Activated CD8-positive, alpha-beta memory T cell treated with anti-CD3 and anti-CD28 coated beads, Interleukin-2, amount 50 U/mL, for 48 hours (primary cell): ENCODE results near the gene LSP1.

Experiments
- DNase-seq: peaks from one replicate; pipeline ENCODE4 v3.0.0-alpha.2; 2020

Gene LSP1

DNA sequence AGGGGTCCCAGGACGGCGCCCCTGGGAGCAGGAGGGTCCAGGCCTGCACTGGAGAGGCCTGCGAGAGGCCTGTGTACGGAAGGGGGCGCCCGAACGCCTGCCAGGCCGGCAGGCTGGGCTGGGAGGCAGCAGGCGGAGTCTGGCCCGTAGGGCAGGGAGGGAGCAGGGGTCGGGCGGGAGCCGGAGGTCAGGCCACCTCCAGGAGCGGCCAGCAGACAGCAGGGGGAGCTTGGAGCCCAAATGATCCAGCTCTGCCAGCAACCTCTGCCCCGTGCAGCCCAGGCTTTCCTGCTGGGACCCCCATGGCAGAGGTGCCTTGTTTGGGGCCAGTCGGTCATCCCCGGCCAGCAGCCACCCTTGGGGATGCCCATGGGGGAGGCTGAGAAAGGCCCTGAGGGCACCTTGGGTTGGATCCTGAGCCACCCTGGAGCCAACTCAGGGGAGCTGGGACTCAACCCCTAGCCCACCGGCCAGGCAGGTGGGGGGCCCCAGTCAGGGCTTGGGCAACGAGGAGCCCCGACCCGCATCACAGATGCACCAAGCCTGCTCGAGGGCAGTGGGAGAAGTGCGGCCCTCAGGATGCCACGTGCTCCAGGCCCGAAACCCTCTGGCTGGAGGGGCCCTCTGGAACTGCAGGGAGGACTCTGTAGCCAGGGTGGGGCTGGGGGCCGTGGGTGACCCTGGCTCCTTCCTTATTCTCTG is 27.7 kb upstream of the LSP1 start:
- DNase-seq = peak; percentile 61

DNA sequence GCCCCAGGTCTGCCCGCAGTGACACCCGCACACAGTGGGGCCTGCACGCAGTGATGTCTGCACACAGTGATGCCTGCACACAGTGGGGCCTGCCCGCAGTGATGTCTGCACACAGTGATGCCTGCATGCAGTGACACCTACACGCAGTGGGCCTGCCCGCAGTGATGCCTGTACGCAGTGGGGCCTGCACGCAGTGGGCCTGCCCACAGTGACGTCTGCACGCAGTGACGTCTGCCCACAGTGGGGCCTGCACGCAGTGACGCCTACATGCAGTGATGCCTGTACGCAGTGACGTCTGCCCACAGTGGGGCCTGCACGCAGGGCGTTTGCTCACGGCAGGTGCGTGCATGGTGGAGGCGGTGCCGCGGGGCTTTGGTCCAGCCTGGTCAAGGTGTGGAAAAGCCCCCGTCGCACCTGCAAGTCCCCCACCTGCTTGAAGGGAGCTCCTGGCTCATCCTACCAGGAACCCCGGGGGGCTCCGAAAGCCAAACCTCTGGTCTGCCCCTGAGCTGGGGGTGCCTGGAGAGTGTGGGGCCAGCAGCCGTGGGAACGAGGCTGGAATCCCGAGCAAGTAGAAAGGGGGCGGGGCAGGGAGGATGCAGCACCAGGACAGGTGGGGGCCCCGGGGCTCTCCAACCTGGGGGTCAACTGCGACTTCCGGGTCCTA is 27.0 kb upstream of the LSP1 start:
- DNase-seq = no peak

DNA sequence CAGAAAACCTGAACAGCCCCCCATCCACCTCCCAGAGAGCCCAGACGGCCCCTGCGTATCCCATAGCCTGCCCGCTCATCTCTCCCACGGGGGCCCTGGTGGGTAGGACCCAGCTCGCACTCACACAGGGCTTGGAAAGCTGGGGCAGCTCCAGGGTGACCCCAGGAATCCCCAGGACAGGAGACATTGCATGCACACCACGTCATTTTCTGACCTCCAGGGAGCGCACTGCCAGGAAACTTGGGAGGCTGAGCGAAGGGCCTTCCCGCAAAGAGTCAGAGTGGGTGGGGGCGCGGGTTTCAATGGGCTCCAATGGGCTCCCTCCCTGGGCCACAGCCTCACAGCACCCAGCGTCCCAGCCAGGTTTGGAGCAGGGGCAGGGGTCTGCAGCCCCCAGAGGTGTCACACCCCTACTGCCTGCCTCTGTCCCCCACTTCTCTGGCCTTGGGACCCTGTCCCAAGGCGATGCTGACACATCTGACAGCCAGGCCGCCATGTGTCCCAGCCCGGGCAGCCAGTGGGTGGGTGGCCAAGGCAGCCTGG is 26.3 kb upstream of the LSP1 start:
- no peak for DNase-seq

DNA sequence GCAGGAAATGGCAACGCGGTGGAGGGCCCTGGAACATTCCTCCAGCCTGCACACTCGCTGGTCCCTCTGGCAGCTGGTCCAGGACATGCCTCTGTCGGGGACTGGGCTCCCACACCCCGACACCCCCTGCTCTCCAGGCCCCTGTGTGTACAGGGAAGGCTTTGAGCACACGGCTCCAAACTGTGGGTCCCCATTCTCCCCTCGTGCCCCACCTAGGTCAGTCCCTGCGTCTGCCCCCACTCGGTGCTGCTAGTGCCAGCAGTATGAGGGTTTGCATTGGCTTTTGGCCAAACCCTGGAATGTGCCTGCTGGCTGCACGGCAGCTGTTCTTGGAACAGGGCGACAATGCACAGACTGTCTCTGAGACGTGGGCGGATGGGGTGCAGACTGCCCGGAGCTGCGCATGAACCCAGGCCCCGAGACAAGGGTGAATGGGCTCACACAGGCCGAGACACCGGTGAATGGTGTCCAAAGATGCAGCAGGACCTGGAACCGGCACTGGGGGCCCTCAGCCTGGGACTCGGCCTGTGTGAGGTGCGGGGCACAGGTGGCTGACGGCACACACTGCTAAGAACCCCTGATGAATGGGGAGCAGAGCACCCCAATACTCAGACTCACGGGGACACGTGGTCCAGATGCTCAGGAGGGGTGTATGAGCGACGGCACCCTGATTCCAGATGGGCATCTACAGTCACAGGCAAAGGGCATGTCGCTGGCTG is 25.6 kb upstream of the LSP1 start:
- no peak for DNase-seq

DNA sequence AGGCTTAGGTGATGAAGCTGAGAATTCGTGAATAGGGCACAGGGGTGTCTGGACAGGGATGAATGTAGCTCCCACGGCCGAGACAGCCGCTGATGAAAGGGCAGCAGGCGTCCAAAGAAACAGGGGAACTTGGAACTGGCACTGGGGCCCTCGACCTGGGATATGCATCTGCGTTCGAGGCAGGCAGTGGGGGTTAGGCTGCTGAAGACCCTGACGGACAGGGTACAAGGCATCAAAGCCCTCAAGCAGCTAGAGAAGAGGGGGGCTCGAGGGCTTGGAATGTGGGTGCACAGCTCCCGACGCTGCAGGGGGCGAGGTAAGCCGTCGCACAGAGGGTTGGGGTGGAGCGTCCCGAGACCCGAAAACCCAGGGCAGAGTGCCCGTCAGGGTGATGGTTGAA is 25.0 kb upstream of the LSP1 start:
- DNase-seq = no peak

DNA sequence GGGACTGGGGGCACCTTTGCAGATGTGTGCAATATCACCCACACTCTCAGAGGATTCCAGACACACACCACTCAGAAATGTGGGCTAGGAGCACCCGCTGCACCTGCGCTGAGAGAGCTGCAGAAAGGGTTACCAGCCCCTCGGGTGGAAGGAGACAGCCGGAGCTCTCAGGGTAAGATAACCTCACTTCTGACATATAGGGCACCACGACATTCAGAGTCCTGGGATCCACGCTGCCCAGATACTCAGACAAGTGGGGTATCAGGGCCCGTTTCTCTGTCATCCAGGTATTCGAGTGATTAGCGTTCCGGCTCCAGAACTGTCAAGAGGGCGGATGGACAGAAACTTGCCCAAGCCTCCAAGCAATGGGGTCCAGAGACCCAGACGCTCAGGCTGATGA is 24.3 kb upstream of the LSP1 start:
- DNase-seq = no peak

DNA sequence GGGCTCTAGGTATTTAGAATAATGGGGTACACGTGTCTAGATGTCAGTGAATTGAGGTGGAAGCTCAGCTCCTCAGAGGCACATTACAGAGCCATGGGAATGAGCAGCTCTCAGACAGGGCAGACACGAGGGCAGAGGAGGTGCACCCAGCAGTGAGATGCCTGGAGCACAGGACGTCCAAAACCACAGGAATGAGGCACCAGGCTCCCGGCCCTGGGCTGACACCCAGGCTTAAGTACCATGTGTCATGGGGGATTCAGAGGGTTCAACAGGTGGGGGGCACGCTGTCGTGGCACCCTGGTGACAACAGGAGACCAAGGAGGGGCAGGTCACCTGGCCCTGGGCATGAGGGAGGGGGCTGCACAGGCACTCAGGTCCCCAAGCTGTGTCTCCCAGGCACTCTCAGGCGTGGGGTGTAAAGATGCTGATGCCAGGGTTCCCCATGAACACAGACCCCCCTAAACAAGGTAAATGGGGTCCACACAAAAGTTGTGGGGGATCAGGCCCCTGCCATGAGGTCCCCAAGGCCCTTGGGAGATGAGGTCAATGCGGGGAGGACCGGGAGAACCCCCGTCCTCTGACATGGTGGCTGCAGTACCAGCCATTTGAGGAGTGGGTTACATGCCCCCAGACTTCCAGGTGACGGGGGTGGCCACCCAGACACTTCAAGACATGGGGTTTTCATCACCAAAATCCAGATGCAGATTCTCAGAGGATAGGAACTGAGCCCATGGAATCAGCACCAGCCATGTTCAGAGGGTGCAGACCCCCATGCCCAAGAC is 23.7 kb upstream of the LSP1 start:
- no peak for DNase-seq

DNA sequence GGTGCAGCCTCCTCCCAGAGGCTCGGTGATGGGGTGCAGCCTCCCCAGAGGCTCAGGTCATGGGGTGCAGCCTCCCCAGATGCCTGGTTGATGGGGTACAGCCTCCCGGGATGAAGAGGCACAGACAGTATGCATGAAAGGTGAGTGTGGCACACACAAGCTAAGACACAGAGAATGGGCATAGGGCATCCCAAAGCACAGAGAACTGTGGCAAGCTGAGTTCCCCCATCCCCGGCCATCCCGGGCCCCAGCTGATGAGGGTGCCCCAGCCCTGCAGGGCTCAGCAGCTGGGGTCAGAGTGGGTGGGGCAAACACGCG is 22.9 kb upstream of the LSP1 start:
- no peak for DNase-seq

DNA sequence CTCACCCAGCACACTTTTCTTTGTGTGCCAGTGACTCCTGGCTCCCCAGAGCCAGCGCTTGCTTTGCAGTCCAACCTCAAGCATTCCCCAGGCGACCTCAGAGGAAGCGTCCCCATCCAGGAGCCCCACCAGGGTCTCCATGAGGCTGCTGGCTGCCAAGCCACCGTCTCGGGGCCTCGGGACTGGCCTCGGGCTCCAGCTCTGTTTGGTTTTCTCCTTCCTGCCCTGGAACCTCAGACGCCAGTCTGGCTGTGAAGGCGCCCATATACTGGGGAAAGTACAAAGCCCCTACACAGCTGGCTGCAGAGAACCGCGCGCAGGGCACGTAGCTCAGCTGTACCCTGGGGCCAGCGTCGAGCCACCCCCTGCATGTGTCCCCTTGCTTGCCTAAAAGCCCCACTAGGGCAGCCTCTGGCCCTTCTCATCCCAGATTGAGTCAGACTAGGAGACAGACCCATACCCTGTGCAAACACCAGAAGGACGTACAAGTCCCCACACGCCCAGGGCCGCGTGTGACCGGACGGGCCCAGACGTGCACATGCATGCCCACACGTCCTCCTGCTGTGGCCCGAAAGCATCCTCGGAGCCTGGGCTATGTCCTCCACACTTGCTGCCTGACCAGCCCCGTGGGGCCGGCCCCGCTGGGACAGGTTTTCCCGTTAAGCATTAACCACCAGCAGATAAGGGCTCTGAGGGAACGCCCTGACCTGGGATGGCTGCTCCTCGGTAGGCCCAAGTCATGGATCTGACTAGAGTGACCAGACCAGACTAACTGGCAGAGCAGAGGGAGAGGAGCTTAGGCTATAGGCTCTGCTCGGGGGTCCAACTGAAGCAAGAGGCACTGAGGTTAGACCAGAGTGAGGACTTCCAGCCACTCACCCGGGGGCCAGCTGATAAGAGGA is 22.3 kb upstream of the LSP1 start:
- peak; percentile 54 for DNase-seq

DNA sequence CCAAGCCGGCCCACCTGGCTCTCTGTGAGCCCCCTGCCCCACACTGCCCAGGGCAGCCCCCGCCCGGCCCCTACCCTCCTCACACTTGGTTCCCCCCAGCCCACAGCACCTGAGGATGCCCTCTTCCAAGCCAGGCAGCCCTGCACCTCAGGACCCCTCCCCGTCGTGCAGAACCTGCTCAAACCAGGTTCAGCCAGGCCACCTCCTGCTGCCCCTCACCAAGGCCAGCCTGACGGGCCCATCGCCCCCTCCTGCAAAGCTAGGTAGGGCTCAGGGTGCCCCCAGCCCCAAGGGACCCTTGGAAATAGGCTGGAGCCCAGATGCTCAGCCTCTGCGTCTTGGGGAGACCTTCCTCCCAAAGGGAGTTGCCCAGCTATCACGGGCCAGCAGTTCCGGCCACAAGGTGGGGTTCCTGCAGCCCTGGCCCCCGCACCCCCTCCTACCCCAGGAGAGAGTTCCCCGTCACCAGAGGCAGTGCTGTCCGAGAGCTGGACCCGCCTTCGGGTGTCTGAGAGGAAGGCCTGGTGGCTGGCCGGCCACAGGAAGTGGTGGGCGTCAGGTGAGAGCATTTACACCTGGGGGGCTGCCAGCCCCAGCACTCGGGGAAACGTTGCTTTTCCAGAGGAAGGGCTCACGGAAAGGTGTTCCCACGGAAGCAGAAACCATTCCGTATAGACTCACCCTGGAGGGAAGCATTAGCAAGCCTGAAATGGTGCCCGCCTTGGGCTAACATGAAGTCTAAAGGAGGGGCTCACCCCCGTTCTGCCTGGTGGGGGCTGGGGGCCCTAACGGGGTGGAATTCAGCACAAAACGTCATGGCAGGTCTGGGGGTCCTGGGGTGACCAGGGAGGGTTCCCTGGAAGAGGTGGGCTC is 21.3 kb upstream of the LSP1 start:
- no peak for DNase-seq

DNA sequence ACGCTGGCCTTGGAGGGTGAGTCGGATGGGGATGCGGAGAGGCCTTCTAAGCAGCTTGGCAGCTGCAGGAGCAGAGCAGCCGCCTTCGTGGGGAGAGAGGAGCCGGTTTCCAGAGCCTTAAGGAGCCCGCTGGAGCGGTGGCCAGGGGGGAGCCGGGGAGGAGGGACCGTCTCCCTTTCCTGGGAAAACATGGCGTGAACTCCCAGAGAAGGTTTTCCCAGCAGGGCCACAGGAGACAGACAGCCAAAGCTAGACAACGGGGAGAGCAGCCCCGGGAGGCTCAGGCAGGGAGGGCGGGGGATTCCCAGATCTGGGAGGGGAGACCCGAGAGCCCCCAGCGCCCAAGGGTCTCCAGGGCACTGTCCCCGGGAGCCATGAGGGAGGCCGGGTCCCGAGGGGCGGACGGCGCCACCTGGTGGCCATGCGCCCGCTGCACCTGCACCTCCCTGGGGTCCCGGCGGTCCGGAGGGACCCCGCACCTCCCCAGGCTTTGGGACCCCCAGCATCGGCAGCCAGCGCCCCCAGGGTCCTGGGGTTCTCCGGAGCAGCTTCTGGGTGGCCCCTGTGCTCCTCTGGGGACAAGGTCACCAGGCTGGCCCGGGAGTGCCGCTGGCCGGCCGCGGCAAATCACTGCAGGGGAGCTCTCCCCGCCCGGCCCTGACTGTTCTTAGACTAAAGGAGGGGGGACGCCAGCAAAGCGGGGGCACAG is 20.5 kb upstream of the LSP1 start:
- peak; percentile 94 for DNase-seq

DNA sequence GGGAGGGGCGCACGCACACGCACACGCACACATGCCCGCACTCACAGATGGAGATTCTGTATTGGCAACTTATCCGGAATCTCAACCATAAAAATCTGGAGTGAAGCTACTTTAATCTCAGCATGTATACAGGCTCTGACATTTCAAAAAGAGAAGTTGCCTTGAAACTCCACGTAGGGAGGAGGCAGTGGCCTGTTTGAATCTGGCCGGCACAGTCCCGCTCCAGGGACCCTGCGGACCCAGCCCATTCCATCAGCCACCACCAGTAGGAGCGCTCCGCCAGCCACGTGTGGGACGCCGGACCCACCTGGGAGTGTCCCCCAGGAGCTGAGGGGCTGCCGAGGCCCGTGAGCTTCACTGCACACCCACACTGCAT is 20.0 kb upstream of the LSP1 start:
- DNase-seq = no peak

DNA sequence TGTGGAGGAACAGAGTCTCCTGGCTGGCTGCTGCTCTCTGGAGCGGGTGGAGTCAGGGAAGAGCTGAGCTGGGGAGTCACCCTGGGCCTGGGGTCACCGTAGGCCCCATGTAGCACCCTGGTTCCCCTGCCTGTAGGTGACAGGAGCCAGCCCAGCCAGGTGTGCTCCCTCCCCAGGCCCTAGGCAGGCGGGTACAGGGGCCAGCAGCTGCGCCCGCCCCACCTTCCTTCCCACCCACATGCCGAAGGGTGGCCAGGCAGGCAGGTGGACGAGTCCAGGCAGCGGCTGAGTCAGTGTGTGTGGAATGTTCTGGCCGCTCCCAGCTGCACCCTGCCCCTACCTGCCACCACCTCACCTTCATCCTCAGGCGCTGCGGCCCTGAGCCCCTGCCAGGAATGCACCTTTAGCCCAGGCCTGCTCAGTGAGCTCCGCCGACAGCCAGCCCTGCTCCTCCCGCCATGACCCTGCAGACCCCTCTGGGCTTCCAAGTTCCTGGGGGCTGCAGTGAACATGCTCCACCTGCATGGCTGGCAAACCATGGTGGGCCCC is 18.7 kb upstream of the LSP1 start:
- DNase-seq = no peak

DNA sequence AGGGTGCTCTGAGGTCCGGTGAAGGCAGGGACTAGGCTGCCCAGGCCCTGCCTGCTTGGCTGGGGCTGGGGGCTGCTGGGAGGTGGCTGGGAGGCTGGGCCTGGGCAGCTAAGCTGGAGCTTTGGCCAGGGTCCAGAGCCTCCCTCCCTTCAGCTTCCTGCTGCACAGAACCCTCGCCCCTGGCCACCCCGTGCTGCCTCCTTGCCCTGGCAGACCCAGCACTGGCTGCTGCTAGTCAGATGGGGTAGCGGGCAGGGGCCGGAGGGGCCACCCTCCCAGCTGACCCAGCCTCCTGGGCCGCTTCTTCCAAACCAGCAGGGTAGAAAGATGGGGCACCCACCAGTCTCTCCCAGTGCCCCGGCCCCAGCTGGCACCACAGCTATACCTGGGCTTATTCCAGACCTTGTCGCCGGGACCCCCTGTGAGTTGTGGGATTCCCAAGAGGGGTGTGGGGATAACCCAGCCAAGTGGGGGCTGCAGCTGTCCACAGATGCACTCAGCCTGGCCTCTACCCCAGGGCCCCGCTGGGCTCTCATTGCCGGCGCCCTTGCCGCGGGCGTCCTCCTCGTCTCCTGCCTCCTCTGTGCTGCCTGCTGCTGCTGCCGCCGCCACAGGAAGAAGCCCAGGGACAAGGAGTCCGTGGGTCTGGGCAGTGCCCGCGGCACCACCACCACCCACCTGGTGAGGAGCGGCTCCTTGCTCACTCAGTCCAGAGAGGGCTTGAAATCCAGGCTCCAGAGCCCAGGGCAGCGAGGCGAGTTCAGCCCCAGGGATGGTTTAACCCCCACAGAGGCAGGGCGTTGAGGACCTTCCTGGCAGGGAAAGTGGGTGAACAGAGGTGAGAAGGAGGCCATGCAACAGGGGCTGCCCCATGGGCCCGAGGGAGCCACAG is 17.9 kb upstream of the LSP1 start, which contains the start of gene SYT8:
Gene SYT8 (plus strand): TSS at position 212 of the 892 bp plus-strand sequence. CDS start 116 bp downstream, at position 328.
- DNase-seq = no peak

DNA sequence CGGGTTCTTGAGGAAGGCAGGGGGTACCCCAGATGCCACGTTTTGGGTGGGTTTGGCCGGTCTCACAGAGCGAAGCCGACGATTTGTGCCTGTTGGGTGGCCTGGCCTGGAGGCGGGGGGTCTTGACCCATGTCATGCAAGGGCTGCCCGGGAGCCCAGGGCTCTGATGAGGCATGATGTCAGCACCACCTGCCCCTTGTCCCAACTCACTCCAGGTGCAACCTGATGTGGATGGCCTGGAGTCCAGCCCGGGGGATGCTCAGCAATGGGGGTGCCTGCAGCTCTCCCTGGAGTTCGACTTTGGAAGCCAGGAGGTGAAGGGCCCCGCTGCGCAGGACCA is 17.2 kb upstream of the LSP1 start:
- no peak for DNase-seq

DNA sequence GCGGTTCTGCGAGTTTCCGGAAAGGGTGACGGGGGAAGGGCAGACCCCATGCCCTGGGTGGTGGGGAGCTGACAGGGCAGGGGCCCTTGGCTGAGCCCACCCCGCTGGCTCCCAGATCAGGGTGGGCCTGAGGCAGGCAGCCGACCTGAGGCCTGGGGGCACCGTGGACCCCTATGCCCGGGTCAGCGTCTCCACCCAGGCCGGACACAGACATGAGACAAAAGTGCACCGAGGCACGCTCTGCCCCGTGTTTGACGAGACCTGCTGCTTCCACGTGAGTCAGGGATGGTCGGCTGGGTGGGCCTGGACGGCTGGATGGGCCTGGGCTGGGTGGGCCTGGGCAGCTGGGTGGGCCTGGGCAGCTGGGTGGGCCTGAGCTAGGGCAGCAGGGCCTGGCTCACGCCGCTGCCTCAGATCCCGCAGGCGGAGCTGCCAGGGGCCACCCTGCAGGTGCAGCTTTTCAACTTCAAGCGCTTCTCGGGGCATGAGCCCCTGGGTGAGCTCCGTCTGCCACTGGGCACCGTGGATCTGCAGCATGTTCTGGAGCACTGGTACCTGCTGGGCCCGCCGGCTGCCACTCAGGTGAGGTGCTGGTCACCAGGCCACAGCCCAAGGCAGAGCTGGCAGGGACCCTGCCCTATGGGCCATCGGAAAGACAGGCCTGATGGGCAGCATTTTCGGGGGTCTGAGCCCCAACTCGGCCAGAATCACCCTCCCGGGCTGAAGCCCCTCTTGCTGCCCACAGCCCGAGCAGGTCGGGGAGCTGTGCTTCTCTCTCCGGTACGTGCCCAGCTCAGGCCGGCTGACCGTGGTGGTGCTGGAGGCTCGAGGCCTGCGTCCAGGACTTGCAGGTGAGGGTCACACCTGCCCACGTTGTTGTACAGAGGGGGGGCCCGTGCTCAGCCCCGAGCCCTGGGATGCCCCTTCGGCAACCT is 16.6 kb upstream of the LSP1 start:
- DNase-seq = no peak

DNA sequence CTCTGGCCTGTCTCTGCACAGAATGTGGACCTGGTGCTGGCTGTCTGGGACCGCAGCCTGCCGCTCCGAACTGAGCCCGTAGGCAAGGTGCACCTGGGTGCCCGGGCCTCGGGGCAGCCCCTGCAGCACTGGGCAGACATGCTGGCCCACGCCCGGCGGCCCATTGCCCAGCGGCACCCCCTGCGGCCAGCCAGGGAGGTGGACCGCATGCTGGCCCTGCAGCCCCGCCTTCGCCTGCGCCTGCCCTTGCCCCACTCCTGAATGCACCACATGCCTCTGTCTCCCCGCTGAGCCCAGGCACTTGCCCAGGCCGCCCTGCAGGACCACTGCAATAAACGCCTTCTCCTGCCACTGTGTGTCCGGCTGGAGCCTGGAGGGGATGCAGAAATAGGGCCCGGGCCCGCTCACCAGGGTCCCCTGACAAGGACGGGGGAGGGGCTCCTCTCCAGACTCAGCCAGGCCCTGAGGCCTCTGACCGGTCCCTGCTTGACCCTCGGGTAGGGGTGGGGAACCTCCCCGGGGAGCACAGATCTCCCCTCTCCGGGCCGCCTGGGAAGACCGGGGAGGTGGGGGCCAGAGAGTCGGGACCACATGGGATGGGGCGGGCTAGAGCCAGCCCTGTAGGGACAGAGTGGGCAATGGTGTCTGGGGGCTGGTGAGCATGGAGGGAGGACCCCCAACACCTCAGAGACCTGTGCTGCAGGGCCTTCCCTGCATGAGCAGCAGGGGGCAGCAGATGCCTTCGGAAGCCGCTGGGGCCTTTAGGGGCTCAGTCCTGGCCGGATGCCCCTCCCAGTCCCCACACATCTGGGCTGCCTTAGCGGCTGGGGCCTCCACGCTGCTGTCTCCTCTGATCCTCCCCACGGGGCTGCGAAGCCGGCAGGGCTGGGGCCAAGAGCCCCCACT is 15.5 kb upstream of the LSP1 start:
- DNase-seq = peak; percentile 91
